ENCODE results near the gene DGLUCY. TPM values are rescaled to one million over a fixed set of nuclear protein-coding genes. Genes with fewer than 3 reads are reported as not detected.

Gene DGLUCY
- total and polyA plus RNA-seq, 2 donors (not counting 1 experiment from before 2014, with no cell fraction given) = 91.5 to 103 TPM

- Mint-ChIP-seq H3K27ac (no peak overlapping the region), H3K4me1 (no peaks in the 10 kb centered on the region), H3K4me3 (no peak overlapping the region), H3K9me3 (ENCODE audit: insufficient read depth) (no peaks in the 10 kb centered on the region), H3K27me3 (no peaks in the 10 kb centered on the region)
- no peak for TF ChIP-seq EZH2 (IDR thresholded peaks at IDR 0.05; ENCODE audit: borderline replicate concordance, insufficient read depth, low read depth, low read length, poor library complexity, severe bottlenecking)
- TF ChIP-seq CTCF (IDR thresholded peaks at IDR 0.05) = no peak
- no peak overlapping the region for H2AFZ ChIP-seq (ENCODE audit: insufficient read depth, low read depth, low read length, poor library complexity, severe bottlenecking)
- ChIA-PET POLR2A (no interaction called here), CTCF (interaction anchor here (1.0 kb wide), 1 partner anchor 16 kb away, joined by 3 read pairs; no protein-coding TSS in a partner anchor)
- no peak overlapping the region for H3K4me3 ChIP-seq (ENCODE audit: control extremely low read depth in 1 of 5, extremely low read depth in 1 of 5, insufficient read depth in 1 of 5, low read depth in 2 of 5, low read length in 4 of 5)
- no peak overlapping the region for H3K27ac ChIP-seq (ENCODE audit: low read length in 2 of 2)
- DNase-seq = no peak
- H3K9me3 ChIP-seq (ENCODE audit: control extremely low read depth in 1 of 3, control insufficient read depth in 2 of 3, insufficient read depth in 1 of 3, low read length in 2 of 3) = no peaks in the 10 kb centered on the region
- ATAC-seq (ENCODE audit: low read depth) = no peak
- WGBS (ENCODE audit: insufficient coverage) = 100% methylated on average over 2 of the region's 3 CpGs
- H3K4me2 ChIP-seq (replicated peaks; ENCODE audit: low read depth, low read length, poor library complexity, severe bottlenecking) = no peak overlapping the region
- no peaks in the 10 kb centered on the region for H3K36me3 ChIP-seq (replicated peaks in 1 of 2; ENCODE audit: control extremely low read depth in 1 of 2, control insufficient read depth in 1 of 2, extremely low read depth in 1 of 2, insufficient read depth in 2 of 2, low read length in 1 of 2)
- H3K9ac ChIP-seq (ENCODE audit: low read length) = no peak overlapping the region
- no peaks in the 10 kb centered on the region for H3K4me1 ChIP-seq (ENCODE audit: control insufficient read depth in 2 of 2, insufficient read depth in 2 of 2, low read length in 2 of 2)
- no peaks in the 10 kb centered on the region for H3K79me2 ChIP-seq (ENCODE audit: control insufficient read depth, insufficient read depth, low read length)
- H4K20me1 ChIP-seq (ENCODE audit: control insufficient read depth, insufficient read depth, low read length, poor library complexity, severe bottlenecking) = no peaks in the 10 kb centered on the region
- no peaks in the 10 kb centered on the region for H3K27me3 ChIP-seq (replicated peaks in 1 of 4; ENCODE audit: control extremely low read depth in 1 of 4, control insufficient read depth in 3 of 4, insufficient read depth in 4 of 4, low read length in 3 of 4)
- intact Hi-C loops (cut with micrococcal nuclease) = no loop called here
Observed at GRCh38 chr14:91098591-91098990, 15.3 kb upstream of the DGLUCY start.

- Histone ChIP-seq H3K9me3 (ENCODE audit: control extremely low read depth in 1 of 3, control insufficient read depth in 2 of 3, insufficient read depth in 1 of 3, low read length in 2 of 3) (no peaks in the 10 kb centered on the region), H3K4me1 (ENCODE audit: control insufficient read depth in 2 of 2, insufficient read depth in 2 of 2, low read length in 2 of 2) (no peaks in the 10 kb centered on the region), H4K20me1 (ENCODE audit: control insufficient read depth, insufficient read depth, low read length, poor library complexity, severe bottlenecking) (no peaks in the 10 kb centered on the region), H3K9ac (ENCODE audit: low read length) (no peak overlapping the region), H3K27ac (ENCODE audit: low read length in 2 of 2) (no peak overlapping the region), H3K36me3 (replicated peaks in 1 of 2; ENCODE audit: control extremely low read depth in 1 of 2, control insufficient read depth in 1 of 2, extremely low read depth in 1 of 2, insufficient read depth in 2 of 2, low read length in 1 of 2) (no peaks in the 10 kb centered on the region), H3K27me3 (replicated peaks in 1 of 4; ENCODE audit: control extremely low read depth in 1 of 4, control insufficient read depth in 3 of 4, insufficient read depth in 4 of 4, low read length in 3 of 4) (no peaks in the 10 kb centered on the region), H2AFZ (ENCODE audit: insufficient read depth, low read depth, low read length, poor library complexity, severe bottlenecking) (no peak overlapping the region), H3K4me3 (ENCODE audit: control extremely low read depth in 1 of 5, extremely low read depth in 1 of 5, insufficient read depth in 1 of 5, low read depth in 2 of 5, low read length in 4 of 5) (no peak overlapping the region), H3K79me2 (ENCODE audit: control insufficient read depth, insufficient read depth, low read length) (no peaks in the 10 kb centered on the region), H3K4me2 (replicated peaks; ENCODE audit: low read depth, low read length, poor library complexity, severe bottlenecking) (no peak overlapping the region)
- no peaks in the 10 kb centered on the region for H3K4me1 Mint-ChIP-seq
- POLR2A ChIA-PET = no interaction called here
- intact Hi-C loops (cut with micrococcal nuclease) = no loop called here
- no peak overlapping the region for H3K4me3 Mint-ChIP-seq
- TF ChIP-seq EZH2 (IDR thresholded peaks at IDR 0.05; ENCODE audit: borderline replicate concordance, insufficient read depth, low read depth, low read length, poor library complexity, severe bottlenecking) (no peak), CTCF (IDR thresholded peaks at IDR 0.05) (no peak)
- no peaks in the 10 kb centered on the region for H3K9me3 Mint-ChIP-seq (ENCODE audit: insufficient read depth)
- H3K27ac Mint-ChIP-seq = no peak overlapping the region
- DNase-seq (no peak), ATAC-seq (ENCODE audit: low read depth) (no peak)
- CTCF ChIA-PET = interaction anchor here (1.1 kb wide), 1 partner anchor 28 kb away, joined by 3 read pairs; no protein-coding TSS in a partner anchor
- WGBS (ENCODE audit: insufficient coverage) = 100% methylated on average over 1 of the region's 5 CpGs
- no peaks in the 10 kb centered on the region for H3K27me3 Mint-ChIP-seq
Observed at GRCh38 chr14:91100102-91100501, 13.8 kb upstream of the DGLUCY start.
